Activated CD8-positive, alpha-beta memory T cell treated with anti-CD3 and anti-CD28 coated beads for 24 hours (primary cell): Measurements from ENCODE around the gene SOX2.

Experiments used
- DNase-seq: peaks from one replicate; pipeline ENCODE4 v3.0.0-alpha.2; 2020

Gene SOX2

GRCh38 chr3:181711325-181712135 is at the start of gene SOX2:
Gene SOX2 (plus strand): TSS chr3:181711925. CDS start chr3:181712361, 436 bp downstream.
- DNase-seq: no peak

GRCh38 chr3:181683563-181683962 is 28.2 kb upstream of the SOX2 start:
- no peak for DNase-seq

GRCh38 chr3:181687190-181687589 is 24.5 kb upstream of the SOX2 start:
- DNase-seq: no peak

GRCh38 chr3:181687731-181688130 is 24.0 kb upstream of the SOX2 start:
- no peak for DNase-seq

GRCh38 chr3:181689546-181689945 is 22.2 kb upstream of the SOX2 start:
- DNase-seq: no peak

GRCh38 chr3:181690769-181691168 is 21.0 kb upstream of the SOX2 start:
- no peak for DNase-seq

- DNase-seq: no peak
Observed at GRCh38 chr3:181691901-181692300, 19.8 kb upstream of the SOX2 start.

GRCh38 chr3:181692311-181693145 is 19.2 kb upstream of the SOX2 start:
- DNase-seq: no peak

- DNase-seq: no peak
Observed at GRCh38 chr3:181693280-181693679, 18.4 kb upstream of the SOX2 start.

- DNase-seq: no peak
Observed at GRCh38 chr3:181694805-181695660, 16.7 kb upstream of the SOX2 start.

- DNase-seq: no peak
Observed at GRCh38 chr3:181695661-181696491, 15.8 kb upstream of the SOX2 start.

- no peak for DNase-seq
Observed at GRCh38 chr3:181696626-181697230, 15.0 kb upstream of the SOX2 start.

GRCh38 chr3:181698263-181698954 is 13.3 kb upstream of the SOX2 start:
- DNase-seq: no peak

- no peak for DNase-seq
Observed at GRCh38 chr3:181699171-181699903, 12.4 kb upstream of the SOX2 start.

GRCh38 chr3:181700168-181701087 is 11.3 kb upstream of the SOX2 start:
- DNase-seq: no peak

- no peak for DNase-seq
Observed at GRCh38 chr3:181701096-181701495, 10.6 kb upstream of the SOX2 start.

GRCh38 chr3:181703601-181704420 is 7.9 kb upstream of the SOX2 start:
- no peak for DNase-seq

GRCh38 chr3:181704421-181705085 is 7.2 kb upstream of the SOX2 start:
- DNase-seq: no peak
